H1 (cell line): Measurements from ENCODE around the gene LMNA. TPM values are rescaled to one million over a fixed set of nuclear protein-coding genes. Genes with fewer than 3 reads are reported as not detected.
A peak's percentile ranks its signal among the peaks of the same experiment; 100 is the strongest.

ENCODE experiments used
- CTCF ChIA-PET: fragments of 300-600 bp; sonication (Branson Sonifier 250); formaldehyde crosslinking; loops from one replicate; lab custom pipeline; 2021; ENCODE audit not compliant: partially characterized antibody; lab: Charles Lee
- POLR2A ChIA-PET: fragments of 300-600 bp; sonication (Branson Sonifier 250); formaldehyde crosslinking; loops from one replicate; lab custom pipeline; 2021; ENCODE audit warnings: inconsistent platforms; ENCODE audit not compliant: partially characterized antibody; lab: Charles Lee
- DNase-seq, 2 experiments: peaks; one replicate each; pipeline versions ENCODE4 v3.0.0 to v3.0.0-alpha.2; 2010 to 2022; ENCODE audit warnings: low spot score in 2 of 2, low read depth in 1 of 2, mixed read lengths in 1 of 2
- FAIRE-seq: peaks from 2 replicates; lab custom pipeline; 2011; peaks lifted over from hg19 to GRCh38; lab: Jason Lieb, UNC
- H2AFZ ChIP-seq: 2 replicates; pipeline ENCODE4 v1.8.1; 2012; ENCODE audit warnings: low read length, inconsistent platforms
- H2AK5ac ChIP-seq: 2 replicates; pipeline ENCODE4 v1.6.1; 2013; ENCODE audit warnings: low read depth, low read length
- H2BK120ac ChIP-seq: replicated peaks from 2 replicates; pipeline ENCODE3; 2013; ENCODE audit warnings: low read depth, low read length, inconsistent platforms
- H2BK12ac ChIP-seq: 2 replicates; pipeline ENCODE4 v1.6.1; 2013; ENCODE audit warnings: low read depth, low read length
- H2BK15ac ChIP-seq: 2 replicates; pipeline ENCODE4 v1.6.1; 2013; ENCODE audit warnings: low read length
- H2BK20ac ChIP-seq: 2 replicates; pipeline ENCODE4 v1.6.1; 2013; ENCODE audit warnings: low read length
- H2BK5ac ChIP-seq: 2 replicates; pipeline ENCODE4 v1.6.1; 2013; ENCODE audit warnings: low read depth, low read length
- H3K14ac ChIP-seq: 2 replicates; pipeline ENCODE4 v1.6.1; 2013; ENCODE audit warnings: inconsistent platforms; ENCODE audit not compliant: insufficient read length
- H3K18ac ChIP-seq: 2 replicates; pipeline ENCODE4 v1.6.1; 2013; ENCODE audit warnings: low read length; ENCODE audit errors: extremely low read depth
- H3K23ac ChIP-seq: 2 replicates; pipeline ENCODE4 v1.6.1; 2013; ENCODE audit warnings: inconsistent platforms; ENCODE audit not compliant: insufficient read length
- H3K23me2 ChIP-seq: 2 replicates; pipeline ENCODE4 v1.6.1; 2013; ENCODE audit warnings: low read depth, low read length
- H3K27ac ChIP-seq: 2 replicates; pipeline ENCODE4 v1.6.1; 2011; ENCODE audit warnings: low read depth, low read length, inconsistent platforms
- H3K27me3 ChIP-seq, 4 experiments: replicated peaks in 1 of 4; 1 replicate in 1 of 4; 2 replicates in 3 of 4; pipeline versions ENCODE4 v1.6.1 to v1.8.1; 2011 to 2013; ENCODE audit warnings: low read length in 3 of 4, mild to moderate bottlenecking in 3 of 4, inconsistent platforms in 2 of 4, mixed read lengths in 2 of 4, moderate library complexity in 1 of 4; ENCODE audit not compliant: control insufficient read depth in 3 of 4, insufficient read depth in 3 of 4; ENCODE audit errors: extremely low read depth in 1 of 4
- H3K36me3 ChIP-seq, 4 experiments: 2 replicates each; pipeline versions ENCODE4 v1.6.1 to v1.8.1; 2011 to 2013; ENCODE audit warnings: mild to moderate bottlenecking in 4 of 4, low read length in 3 of 4, moderate library complexity in 2 of 4, control low read depth in 1 of 4, inconsistent platforms in 1 of 4; ENCODE audit not compliant: insufficient read depth in 4 of 4, control insufficient read depth in 2 of 4
- H3K4ac ChIP-seq: replicated peaks from 2 replicates; pipeline ENCODE3; 2013; ENCODE audit warnings: low read length, low read depth, mixed read lengths, inconsistent platforms; ENCODE audit not compliant: insufficient read length
- H3K4me1 ChIP-seq, 4 experiments: replicated peaks in 1 of 4; 1 replicate in 1 of 4; 2 replicates in 3 of 4; pipeline versions ENCODE4 v1.6.1 to v1.8.1; 2011 to 2013; ENCODE audit warnings: low read length in 3 of 4, inconsistent platforms in 2 of 4, mixed read lengths in 1 of 4; ENCODE audit not compliant: insufficient read depth in 4 of 4, control insufficient read depth in 3 of 4
- H3K4me2 ChIP-seq, 2 experiments: 2 replicates each; pipeline versions ENCODE4 v1.6.1 to v1.8.1; 2011 to 2013; ENCODE audit warnings: low read depth in 2 of 2, low read length in 2 of 2, control low read depth in 1 of 2, inconsistent platforms in 1 of 2, mild to moderate bottlenecking in 1 of 2; ENCODE audit not compliant: insufficient read depth in 1 of 2
- H3K4me3 ChIP-seq, 4 experiments: fragments of 200-600, 300-600 bp in 1 of 4; sonication (generic), shearing (Covaris generic), sonication (Bioruptor Twin) in 1 of 4; 2 replicates each; pipeline versions ENCODE4 v1.5.1 to v1.8.1; 2011 to 2016; ENCODE audit warnings: low read length in 4 of 4, low read depth in 3 of 4, control low read depth in 2 of 4, inconsistent platforms in 2 of 4, mild to moderate bottlenecking in 2 of 4, mixed read lengths in 1 of 4, moderate library complexity in 1 of 4; ENCODE audit not compliant: insufficient read depth in 2 of 4; ENCODE audit errors: extremely low read depth in 1 of 4
- H3K56ac ChIP-seq: replicated peaks from 2 replicates; pipeline ENCODE3; 2013; ENCODE audit warnings: low read depth, mild to moderate bottlenecking, mixed read lengths, low read length, inconsistent platforms; ENCODE audit not compliant: insufficient read length
- H3K79me1 ChIP-seq: 2 replicates; pipeline ENCODE4 v1.6.1; 2013; ENCODE audit warnings: low read depth, low read length, control low read depth
- H3K79me2 ChIP-seq, 2 experiments: 2 replicates each; pipeline versions ENCODE4 v1.6.1 to v1.8.1; 2012 to 2013; ENCODE audit warnings: low read length in 2 of 2, mild to moderate bottlenecking in 2 of 2, inconsistent platforms in 1 of 2; ENCODE audit not compliant: insufficient read depth in 2 of 2, control insufficient read depth in 1 of 2
- H3K9ac ChIP-seq, 4 experiments: replicated peaks in 1 of 4; 1 replicate in 1 of 4; 2 replicates in 3 of 4; pipeline versions ENCODE4 v1.6.1 to v1.8.1; 2011 to 2013; ENCODE audit warnings: low read depth in 3 of 4, low read length in 3 of 4, control low read depth in 2 of 4, mild to moderate bottlenecking in 2 of 4, moderate library complexity in 2 of 4, inconsistent platforms in 1 of 4; ENCODE audit errors: extremely low read depth in 1 of 4
- H3K9me3 ChIP-seq, 2 experiments: 2 replicates each; pipeline versions ENCODE4 v1.6.1 to v1.8.1; 2012 to 2013; ENCODE audit warnings: mild to moderate bottlenecking in 2 of 2, moderate library complexity in 2 of 2, control low read depth in 1 of 2, inconsistent platforms in 1 of 2, low read depth in 1 of 2, low read length in 1 of 2, mixed read lengths in 1 of 2; ENCODE audit not compliant: insufficient read depth in 2 of 2
- H4K20me1 ChIP-seq, 2 experiments: replicated peaks in 1 of 2; 2 replicates each; pipeline versions ENCODE3 to v1.8.1; 2011 to 2013; ENCODE audit warnings: inconsistent platforms in 2 of 2, low read length in 2 of 2, mild to moderate bottlenecking in 1 of 2; ENCODE audit not compliant: insufficient read depth in 2 of 2, control insufficient read depth in 1 of 2
- H4K5ac ChIP-seq: 2 replicates; pipeline ENCODE4 v1.6.1; 2013; ENCODE audit warnings: low read length, low read depth, mixed read lengths, inconsistent platforms; ENCODE audit not compliant: insufficient read length
- H4K8ac ChIP-seq: 2 replicates; pipeline ENCODE4 v1.8.0; 2013; ENCODE audit warnings: mild to moderate bottlenecking, moderate library complexity, low read length, inconsistent platforms; ENCODE audit not compliant: insufficient read depth; ENCODE audit errors: extremely low read depth
- H4K91ac ChIP-seq: replicated peaks from 2 replicates; pipeline ENCODE3; 2013; ENCODE audit warnings: low read length, mixed read lengths, inconsistent platforms; ENCODE audit not compliant: insufficient read length
- NRF1 ChIP-seq: IDR thresholded peaks from 2 replicates; pipeline ENCODE4 v1.6.1; 2011; ENCODE audit warnings: mild to moderate bottlenecking, low read depth, low read length, improper control_type of control experiment
- TBP ChIP-seq: IDR thresholded peaks from 2 replicates; pipeline ENCODE4 v1.6.1; 2011; ENCODE audit warnings: low read depth, low read length, improper control_type of control experiment
- WGBS, 2 experiments: shearing (Covaris generic) in 1 of 2; methylation state at CpG; one replicate each; pipeline versions ENCODE4 v1.1.6 to v1.1.7; 2013 to 2015; ENCODE audit warnings: low lambda C conversion rate in 2 of 2, mixed read lengths in 2 of 2, inconsistent platforms in 1 of 2, low coverage in 1 of 2, missing lambda C conversion rate in 1 of 2; ENCODE audit not compliant: insufficient replicate concordance in 2 of 2, insufficient coverage in 1 of 2, insufficient read length in 1 of 2; ENCODE audit errors: extremely low coverage in 1 of 2, missing lambda C conversion rate in 1 of 2; 5-methylcytosine and 5-hydroxymethylcytosine counted together
- polyA plus RNA-seq, 7 experiments: library from polyadenylated mRNA; depleted of rRNA in 3 of 7; stranded (reverse) in 5 of 7; unstranded in 2 of 7; fragments of >200 nt in 5 of 7; fragments of 200-250 nt in 2 of 7; gene quantifications; 1 replicate in 5 of 7; 2 replicates in 1 of 7; 4 replicates in 1 of 7; pipeline versions ENCODE4 v1.2.1 to v1.2.3, GENCODE V29; 2011 to 2013; ENCODE audit warnings: missing spikeins in 2 of 7, mixed read lengths in 2 of 7
- total RNA-seq: library from RNA; stranded (reverse); fragmentation: NEBNext Ultra II Directional; extraction: Animal tissue kit (Norgen Biotek cat#: 25700); gene quantifications from 2 replicates; pipeline ENCODE4 v1.2.1, GENCODE V29; 2021

Gene LMNA
- total and polyA plus RNA-seq, 2 of the 8 experiments (the other 6 are each of a cell fraction or from before 2014, with no cell fraction given): 25.8 to 46.8 TPM

GRCh38 chr1:156113282-156113950 lies 1.1 kb upstream of the LMNA start:
- Histone ChIP-seq H3K23ac (no peak overlapping the region), H4K8ac (no peak overlapping the region), H3K4me1 (peaks cover 0 to 14% (median 14%) of the 10 kb centered on the region in 4 experiments; a peak in 6 of 7 replicates), H3K18ac (peak overlapping the region; percentile 71), H3K4ac (no peak overlapping the region), H2BK15ac (0 out of 2 replicates have a peak overlapping the region, but pooled peaks have one; percentile 72), H4K20me1 (peaks cover 7 to 8% of the 10 kb centered on the region in 2 experiments), H3K4me2 (peak overlapping the region; percentile 91 to 99; a peak in 2 of 4 replicates), H3K79me1 (no peaks in the 10 kb centered on the region; the same call in 1 of the 2 replicates), H3K9me3 (no peaks in the 10 kb centered on the region), H3K27ac (no peak overlapping the region), H4K91ac (peak overlapping the region; percentile 35), H2AFZ (no peak overlapping the region), H3K4me3 (peak overlapping the region in 1 of 4 experiments; percentile 83; a peak in 2 of 8 replicates), H2BK12ac (no peak overlapping the region), H2BK20ac (0 out of 2 replicates have a peak overlapping the region, but pooled peaks have one; percentile 48), H3K79me2 (peaks cover 0 to 3% of the 10 kb centered on the region in 2 experiments; a peak in 1 of 4 replicates), H2AK5ac (no peak overlapping the region), H2BK5ac (0 out of 2 replicates have a peak overlapping the region, but pooled peaks have one; percentile 98), H3K27me3 (peaks cover 0 to 2% (median 0%) of the 10 kb centered on the region in 4 experiments; a peak in 1 of 7 replicates), H3K56ac (no peak overlapping the region), H3K36me3 (no peaks in the 10 kb centered on the region), H3K9ac (no peak overlapping the region; a peak in 2 of 7 replicates), H3K23me2 (peaks cover 13% of the 10 kb centered on the region), H3K14ac (no peak overlapping the region), H4K5ac (no peak overlapping the region), H2BK120ac (no peak overlapping the region)
- WGBS, 2 experiments: 73% methylated on average over 4 of the region's 4 CpGs; no CpG with 5 or more reads in 1 of the 2 experiments
- TF ChIP-seq NRF1 (no peak), TBP (no peak)
- FAIRE-seq (no peak), DNase-seq (no peak)
- CTCF ChIA-PET: interaction anchor here (0.6 to 42.4 kb wide), 5 partner anchors 13 to 87 kb away, joined by 3 to 1994 read pairs (median 5); partner anchors contain the start of gene MEX3A
- POLR2A ChIA-PET: interaction anchor here (0.6 to 28.0 kb wide), 5 partner anchors 14 to 70 kb away, joined by 3 to 763 read pairs (median 3); partner anchors contain the start of genes MEX3A and SEMA4A
